ENCODE results near the gene CRELD2.

Gene CRELD2

GRCh38 chr22:49887702-49888101 lies 30.7 kb upstream of the CRELD2 start:
- DNase-seq: no peak

- DNase-seq: no peak
These were observed 29.4 kb upstream of the CRELD2 start for GRCh38 chr22:49889071-49889470.

GRCh38 chr22:49892226-49892899 lies 26.1 kb upstream of the CRELD2 start:
- no peak for DNase-seq

- no peak for DNase-seq
These were observed 25.4 kb upstream of the CRELD2 start for GRCh38 chr22:49893025-49893424.

- DNase-seq: no peak
These were observed 23.9 kb upstream of the CRELD2 start for GRCh38 chr22:49894322-49895054.

- no peak for DNase-seq
These were observed 22.2 kb upstream of the CRELD2 start for GRCh38 chr22:49896201-49896600.

GRCh38 chr22:49897015-49897684 lies 21.3 kb upstream of the CRELD2 start:
- DNase-seq: no peak

- DNase-seq: no peak
These were observed 18.9 kb upstream of the CRELD2 start for GRCh38 chr22:49899530-49899929.

GRCh38 chr22:49900441-49901230 lies 17.8 kb upstream of the CRELD2 start:
- no peak for DNase-seq

GRCh38 chr22:49901457-49901856 lies 17.0 kb upstream of the CRELD2 start:
- DNase-seq: no peak

GRCh38 chr22:49903322-49904039 lies 15.0 kb upstream of the CRELD2 start:
- no peak for DNase-seq

- no peak for DNase-seq
These were observed 14.4 kb upstream of the CRELD2 start for GRCh38 chr22:49904040-49904369.

- no peak for DNase-seq
These were observed 13.0 kb upstream of the CRELD2 start for GRCh38 chr22:49905465-49905864.

GRCh38 chr22:49906071-49906798 lies 12.2 kb upstream of the CRELD2 start:
- no peak for DNase-seq

- DNase-seq: no peak
These were observed 11.6 kb upstream of the CRELD2 start for GRCh38 chr22:49906799-49907290.

GRCh38 chr22:49907807-49908206 lies 10.6 kb upstream of the CRELD2 start:
- no peak for DNase-seq

- no peak for DNase-seq
These were observed 8.8 kb upstream of the CRELD2 start for GRCh38 chr22:49909476-49910205.

- DNase-seq: no peak
These were observed 7.9 kb upstream of the CRELD2 start for GRCh38 chr22:49910229-49911155.

GRCh38 chr22:49911881-49912625 lies 6.4 kb upstream of the CRELD2 start:
- no peak for DNase-seq
